KBM-7 (cell line): ENCODE results near the gene DENND4B.
A peak's percentile ranks its signal among the peaks of the same experiment; 100 is the strongest.
"Not testable (repeated sequence)": the region's sequence is repeated elsewhere in the genome, so short reads cannot be mapped to it uniquely, and the experiment has no call there.

Experiments
- DNase-seq: peaks from one replicate; pipeline ENCODE4 v3.0.0-alpha.2; 2015
- in situ Hi-C: fragments of 300-500 bp; cut with MboI; formaldehyde crosslinking; loops from 2 replicates; pipeline ENCODE4 v1.14.3; 2020; ENCODE audit warnings: low sequenced_read_pairs, low pct_unique_long_range_greater_than_20kb, mixed read lengths

Gene DENND4B, protein sequence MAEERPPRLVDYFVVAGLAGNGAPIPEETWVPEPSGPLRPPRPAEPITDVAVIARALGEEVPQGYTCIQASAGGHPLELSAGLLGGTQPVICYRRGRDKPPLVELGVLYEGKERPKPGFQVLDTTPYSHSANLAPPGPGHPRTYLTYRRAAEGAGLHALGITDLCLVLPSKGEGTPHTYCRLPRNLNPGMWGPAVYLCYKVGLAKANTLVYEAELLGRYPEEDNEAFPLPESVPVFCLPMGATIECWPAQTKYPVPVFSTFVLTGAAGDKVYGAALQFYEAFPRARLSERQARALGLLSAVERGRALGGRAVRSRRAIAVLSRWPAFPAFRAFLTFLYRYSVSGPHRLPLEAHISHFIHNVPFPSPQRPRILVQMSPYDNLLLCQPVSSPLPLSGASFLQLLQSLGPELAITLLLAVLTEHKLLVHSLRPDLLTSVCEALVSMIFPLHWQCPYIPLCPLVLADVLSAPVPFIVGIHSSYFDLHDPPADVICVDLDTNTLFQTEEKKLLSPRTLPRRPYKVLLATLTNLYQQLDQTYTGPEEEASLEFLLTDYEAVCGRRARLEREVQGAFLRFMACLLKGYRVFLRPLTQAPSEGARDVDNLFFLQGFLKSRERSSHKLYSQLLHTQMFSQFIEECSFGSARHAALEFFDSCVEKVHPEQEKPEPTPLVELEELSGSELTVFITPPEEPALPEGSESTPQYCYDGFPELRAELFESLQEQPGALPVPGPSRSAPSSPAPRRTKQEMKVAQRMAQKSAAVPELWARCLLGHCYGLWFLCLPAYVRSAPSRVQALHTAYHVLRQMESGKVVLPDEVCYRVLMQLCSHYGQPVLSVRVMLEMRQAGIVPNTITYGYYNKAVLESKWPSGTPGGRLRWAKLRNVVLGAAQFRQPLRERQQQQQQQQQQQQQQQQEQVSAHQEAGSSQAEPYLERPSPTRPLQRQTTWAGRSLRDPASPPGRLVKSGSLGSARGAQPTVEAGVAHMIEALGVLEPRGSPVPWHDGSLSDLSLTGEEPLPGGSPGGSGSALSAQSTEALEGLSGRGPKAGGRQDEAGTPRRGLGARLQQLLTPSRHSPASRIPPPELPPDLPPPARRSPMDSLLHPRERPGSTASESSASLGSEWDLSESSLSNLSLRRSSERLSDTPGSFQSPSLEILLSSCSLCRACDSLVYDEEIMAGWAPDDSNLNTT (N-terminal part only)

DNA sequence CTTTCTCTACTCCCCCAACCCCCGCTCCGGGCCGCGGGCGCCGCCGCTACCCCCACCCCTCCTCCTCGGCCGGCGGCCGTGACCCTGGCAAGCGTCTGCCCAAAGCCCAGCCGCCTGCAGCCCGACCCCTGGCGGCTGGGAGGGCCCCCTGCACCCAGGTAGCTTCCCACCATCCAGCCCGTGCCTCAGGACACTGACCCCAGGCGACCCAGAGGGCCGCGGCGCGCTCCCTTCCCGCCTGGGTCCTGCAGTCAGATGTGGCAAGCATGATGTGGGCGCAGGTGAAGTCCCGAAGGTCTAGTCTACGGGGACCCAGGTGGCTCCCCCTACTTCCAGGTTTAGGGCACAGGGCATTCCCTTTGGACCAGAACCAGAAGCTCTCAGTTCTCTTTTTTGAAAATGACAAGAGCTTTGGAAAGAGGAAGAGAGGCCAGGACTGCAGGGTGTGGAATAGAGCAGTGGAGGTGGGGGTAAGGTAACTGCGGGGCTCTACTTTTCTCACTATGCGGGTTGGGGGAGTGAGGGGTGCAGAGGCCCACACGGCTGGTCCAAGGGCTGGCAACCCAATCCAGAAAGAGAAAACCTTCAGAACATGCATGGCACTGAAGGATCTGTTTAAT is at the start of gene DENND4B:
Gene DENND4B, minus strand, starts transcription at position 97 of the 620 bp plus-strand sequence. CDS start 2,344 bp downstream, outside the sequence.
- in situ Hi-C loops: no loop called here
- DNase-seq: peak; percentile 90

DNA sequence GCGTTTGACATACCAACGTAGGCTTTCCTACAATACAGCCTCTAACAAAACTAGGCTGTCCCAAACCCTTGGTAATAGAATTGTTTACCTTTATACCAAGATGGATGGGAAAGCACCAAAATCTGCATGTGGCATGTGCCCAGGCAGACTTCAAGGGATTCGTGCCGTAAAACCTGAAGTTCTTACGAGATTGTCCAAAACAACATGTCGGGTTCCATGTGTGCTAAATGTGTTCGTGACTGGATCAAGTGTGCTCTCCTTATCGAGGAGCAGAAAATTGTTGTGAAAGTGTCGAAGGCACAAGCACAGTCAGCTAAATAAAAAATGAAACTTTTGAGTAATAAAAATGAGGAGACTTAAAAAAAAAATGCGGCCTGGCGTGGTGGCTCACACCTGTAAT is 49.1 kb upstream of the DENND4B start:
- DNase-seq: no peak
- in situ Hi-C loops: no loop called here

DNA sequence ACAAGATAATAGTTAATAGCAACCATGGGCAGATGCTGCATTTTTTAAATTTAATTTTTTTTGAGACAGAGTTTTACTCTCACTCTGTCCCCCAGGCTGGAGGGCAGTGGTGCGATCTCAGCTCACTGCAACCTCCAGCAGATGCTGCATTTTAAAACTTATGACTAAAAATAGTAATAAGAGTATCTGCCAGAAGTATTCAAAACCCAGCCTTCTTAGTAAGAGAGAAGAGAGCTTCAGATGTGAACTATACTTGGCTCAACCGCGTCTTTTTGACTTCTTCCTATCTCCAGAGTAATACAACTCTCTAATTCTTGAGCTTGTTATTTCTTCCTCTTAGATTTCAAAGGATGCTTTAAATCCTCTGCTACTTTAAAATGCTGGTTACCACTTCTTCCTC is 48.7 kb upstream of the DENND4B start:
- in situ Hi-C loops: no loop called here
- no peak for DNase-seq

DNA sequence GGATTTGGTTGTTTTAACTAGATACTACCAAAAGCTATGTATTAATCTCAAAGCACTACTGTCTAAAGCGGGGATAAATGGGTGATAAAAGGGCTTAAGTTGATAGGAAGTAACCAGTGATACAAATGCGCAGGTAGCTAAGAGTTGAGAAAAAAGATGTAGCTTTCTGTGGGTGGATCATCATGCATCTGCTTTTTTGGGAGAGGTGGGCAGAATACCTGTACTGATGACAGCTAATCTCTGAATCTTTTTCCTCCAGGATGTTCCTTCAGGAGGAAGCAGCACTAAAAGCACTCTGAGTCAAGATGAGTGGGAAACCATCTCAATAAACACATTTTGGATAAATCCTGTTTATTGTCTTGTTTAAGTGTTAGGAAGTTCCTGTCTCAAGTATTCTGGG is 45.3 kb upstream of the DENND4B start:
- no peak for DNase-seq
- in situ Hi-C loops: no loop called here

DNA sequence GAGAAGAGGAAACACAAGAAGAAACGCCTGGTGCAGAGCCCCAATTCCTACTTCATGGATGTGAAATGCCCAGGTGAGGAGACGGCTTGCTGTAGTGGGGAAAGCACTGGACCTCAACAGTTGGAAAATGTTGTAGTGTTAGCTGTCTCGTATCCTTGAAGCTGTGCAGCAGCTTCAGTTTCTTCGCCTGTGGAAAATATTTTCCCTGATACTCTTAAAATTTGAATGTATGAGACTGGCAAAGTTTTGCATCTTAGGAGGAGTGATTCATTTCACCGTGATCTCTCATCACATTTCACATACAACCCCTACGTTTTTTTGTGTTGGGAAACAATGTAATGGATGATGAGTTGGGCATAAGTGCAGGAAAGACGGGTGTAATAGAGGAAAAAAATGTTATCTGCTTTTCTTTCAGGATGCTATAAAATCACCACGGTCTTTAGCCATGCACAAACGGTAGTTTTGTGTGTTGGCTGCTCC is 44.7 kb upstream of the DENND4B start:
- DNase-seq: no peak
- in situ Hi-C loops: no loop called here

DNA sequence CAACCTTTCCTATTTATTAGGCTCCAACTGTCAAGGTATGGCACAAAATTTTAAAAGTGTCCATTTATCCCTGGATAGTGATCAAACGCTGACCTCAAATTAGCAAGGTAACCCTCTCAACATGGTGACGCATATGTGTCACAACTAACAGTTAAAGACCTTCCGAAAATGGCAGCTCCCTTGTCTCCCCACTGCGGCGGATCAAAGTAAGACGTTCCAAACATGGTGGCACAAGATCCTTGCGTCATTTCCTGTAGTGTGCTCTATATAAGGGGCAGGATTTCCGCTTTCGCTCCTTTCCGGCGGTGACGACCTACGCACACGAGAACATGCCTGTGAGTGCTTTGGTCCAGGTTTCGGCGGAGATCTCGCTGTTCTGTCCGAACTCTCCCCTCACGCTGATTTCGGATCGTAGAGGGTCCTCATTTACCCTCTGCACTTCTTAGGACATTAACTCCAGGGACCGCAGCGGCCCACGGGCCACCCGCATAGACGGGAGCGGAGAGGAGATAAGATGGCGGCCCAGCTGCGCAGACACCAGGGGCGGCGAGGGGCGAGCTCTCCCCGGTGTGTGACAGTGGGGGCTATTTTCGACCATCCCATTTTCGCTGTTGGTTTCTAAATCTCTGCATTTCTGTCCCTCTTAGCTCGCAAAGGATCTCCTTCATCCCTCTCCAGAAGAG is 44.1 kb upstream of the DENND4B start, which contains the start of gene RPS27:
Gene RPS27, plus strand, starts transcription at position 295 of the 683 bp plus-strand sequence. Its CDS starts 35 bp downstream, at position 330.
- in situ Hi-C loops: no loop called here
- DNase-seq: peak; percentile 94

DNA sequence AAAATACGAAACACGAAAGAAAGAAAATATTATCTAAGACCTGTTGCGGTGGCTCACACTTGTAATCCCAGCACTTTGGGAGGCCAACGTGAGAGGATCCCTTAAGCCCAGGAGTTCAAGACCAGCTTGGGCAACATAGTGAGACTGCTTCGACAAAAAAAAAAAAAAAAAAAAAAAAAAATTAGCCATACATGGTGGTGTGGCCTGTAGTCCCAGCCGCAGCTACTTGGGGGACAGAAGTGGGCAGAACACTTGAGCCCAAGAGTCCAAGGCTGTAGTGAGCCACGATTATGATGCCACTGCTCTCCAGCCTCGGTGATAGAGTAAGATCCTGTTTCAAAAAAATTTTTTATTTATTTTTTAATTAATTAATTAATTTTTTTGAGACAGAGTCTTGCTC is 41.1 kb upstream of the DENND4B start:
- DNase-seq: no peak
- in situ Hi-C loops: no loop called here

DNA sequence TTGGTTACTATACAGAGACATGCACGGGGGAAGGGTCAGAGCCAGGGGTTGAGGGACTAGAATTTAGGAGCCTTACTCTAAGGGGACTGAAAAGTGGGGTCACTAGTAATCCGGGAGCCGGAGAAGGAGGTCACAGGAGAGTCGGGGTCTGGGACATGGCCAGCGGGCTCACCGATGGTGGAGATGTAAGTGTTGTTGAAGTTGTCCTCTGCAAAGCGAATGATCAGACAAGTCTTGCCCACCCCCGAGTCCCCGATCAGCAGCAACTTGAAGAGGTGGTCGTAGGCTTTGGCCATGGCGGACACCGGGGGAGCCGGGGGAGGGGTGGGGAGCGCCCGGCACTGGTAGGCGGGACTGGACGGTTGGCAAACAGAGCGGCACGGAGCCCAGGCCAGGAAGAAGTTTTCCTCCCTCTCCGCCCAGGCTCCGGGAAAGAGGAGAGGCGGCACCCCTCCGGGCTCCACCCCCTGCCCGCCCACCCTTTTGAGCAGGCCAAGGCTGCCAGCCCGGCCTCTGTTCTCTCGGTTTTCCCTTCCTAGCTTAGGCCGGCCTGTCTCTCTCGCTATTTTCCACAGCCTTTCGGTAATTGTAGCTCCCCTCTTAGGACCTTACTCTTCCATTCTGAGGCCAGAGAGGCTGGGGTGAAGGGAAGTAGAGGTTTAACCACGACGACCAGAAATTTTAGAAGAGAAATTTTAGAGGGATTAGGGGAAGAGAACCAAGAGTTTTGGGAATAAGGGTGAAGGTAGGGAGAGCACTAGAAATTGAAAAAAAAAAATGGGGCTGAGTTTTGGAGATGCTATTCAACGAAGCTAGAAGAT is 39.6 kb upstream of the DENND4B start, which contains the start of gene RAB13:
Gene RAB13, minus strand, starts transcription at position 399 of the 821 bp plus-strand sequence. Its CDS starts 103 bp downstream, at position 296.
- in situ Hi-C loops: no loop called here
- DNase-seq: peak; percentile 63

DNA sequence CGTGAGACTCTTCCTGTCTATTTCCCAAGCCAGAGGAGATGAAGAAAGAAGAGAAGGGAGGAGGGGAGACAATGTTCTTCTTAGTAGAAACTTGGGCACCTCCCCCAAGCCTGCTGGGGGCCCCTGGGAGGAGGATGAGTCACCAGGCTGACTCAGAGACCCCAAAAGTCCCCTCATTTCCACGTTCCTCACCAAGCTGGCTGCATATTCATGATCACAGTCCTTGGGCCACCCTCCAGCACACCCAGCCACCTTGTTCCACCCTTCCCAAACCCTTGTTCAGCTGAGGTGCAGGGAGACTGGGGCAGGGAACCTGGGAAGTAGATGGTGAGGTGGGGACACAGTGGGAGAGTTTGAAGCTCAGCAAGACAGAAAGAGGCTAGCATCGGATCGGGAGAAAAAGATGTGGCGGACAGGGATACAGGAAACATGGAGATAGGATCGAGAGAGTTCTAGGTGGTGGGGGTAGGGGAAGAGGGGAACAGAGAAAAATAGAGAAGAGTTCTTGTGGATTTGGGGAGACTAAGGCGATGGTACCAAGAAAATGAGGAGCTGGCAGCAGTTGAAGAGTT is 38.9 kb upstream of the DENND4B start:
- DNase-seq: no peak
- in situ Hi-C loops: no loop called here

DNA sequence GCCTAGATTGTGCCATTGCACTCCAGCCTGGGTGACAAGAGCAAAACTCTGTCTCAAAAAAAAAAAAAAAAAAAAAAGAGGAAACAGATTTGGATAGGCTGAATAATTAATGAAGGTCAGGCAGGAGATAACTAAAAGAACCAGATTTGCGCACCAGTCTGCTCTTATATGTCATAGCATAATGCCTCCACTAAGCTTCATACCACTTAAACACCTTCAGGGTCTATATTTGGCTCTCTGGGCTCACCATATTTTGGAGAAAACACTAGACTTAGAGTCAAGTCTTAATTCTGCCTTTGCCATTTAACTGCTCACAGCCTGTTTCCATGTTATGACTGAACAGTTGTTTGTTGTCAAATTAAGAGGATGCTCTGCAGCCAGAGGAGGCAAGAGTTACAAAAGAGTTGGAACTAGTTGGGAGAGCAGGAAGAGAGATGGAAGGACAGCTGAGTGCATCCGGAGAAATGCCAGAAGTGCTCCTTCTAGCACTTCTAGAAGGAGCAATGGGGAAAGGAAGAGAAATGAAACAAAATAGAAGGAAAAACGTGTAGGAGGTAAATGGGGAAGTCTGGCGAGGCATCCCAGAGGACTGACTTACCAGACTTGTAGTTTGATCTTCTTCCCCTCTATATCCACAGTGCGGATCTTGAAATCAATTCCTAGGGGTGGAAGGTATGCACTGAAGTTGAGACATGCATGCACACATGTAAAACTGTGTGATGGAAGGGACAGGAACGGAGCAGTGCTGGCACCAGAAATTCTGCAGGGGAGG is 37.8 kb upstream of the DENND4B start:
- no peak for DNase-seq
- in situ Hi-C loops: no loop called here

DNA sequence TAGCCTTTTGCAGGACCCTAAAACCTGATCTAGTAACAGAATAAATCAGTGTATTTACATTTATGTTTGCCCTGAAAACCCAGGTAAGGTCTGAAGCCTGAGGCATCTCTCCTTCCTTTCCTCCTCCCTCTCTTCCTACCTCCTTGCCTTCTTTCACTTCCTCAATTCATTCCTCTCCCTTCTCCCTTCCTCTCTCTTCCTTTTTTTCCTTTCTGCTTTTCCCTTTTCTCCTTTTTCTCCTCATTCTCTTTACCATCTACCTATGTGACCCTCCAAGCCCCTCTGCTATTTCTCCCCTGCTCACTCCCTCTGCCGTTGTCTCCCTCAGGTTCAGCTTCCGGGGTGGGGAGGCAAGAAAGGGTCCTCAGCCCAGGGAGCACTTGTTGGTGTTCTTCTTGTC is 35.2 kb upstream of the DENND4B start:
- DNase-seq, in situ Hi-C loops: not testable (repeated sequence)

DNA sequence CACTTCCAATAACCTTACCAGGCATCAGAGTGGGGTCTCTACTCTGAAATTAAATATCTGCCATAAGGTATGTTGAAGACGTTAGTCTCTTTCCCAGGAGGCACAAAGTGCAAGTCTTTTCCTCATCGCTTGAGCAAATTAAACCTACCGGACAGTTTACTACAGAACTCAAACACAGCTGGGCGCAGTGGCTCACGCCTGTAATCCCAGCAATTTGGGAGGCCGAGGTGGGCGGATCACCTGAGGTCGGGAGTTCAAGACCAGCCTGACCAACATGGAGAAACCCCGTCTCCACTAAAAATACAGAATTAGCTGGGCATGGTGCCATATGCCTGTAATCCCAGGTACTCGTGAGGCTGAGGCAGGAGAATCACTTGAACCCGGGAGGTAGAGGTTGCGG is 32.6 kb upstream of the DENND4B start:
- in situ Hi-C loops, DNase-seq: not testable (repeated sequence)

DNA sequence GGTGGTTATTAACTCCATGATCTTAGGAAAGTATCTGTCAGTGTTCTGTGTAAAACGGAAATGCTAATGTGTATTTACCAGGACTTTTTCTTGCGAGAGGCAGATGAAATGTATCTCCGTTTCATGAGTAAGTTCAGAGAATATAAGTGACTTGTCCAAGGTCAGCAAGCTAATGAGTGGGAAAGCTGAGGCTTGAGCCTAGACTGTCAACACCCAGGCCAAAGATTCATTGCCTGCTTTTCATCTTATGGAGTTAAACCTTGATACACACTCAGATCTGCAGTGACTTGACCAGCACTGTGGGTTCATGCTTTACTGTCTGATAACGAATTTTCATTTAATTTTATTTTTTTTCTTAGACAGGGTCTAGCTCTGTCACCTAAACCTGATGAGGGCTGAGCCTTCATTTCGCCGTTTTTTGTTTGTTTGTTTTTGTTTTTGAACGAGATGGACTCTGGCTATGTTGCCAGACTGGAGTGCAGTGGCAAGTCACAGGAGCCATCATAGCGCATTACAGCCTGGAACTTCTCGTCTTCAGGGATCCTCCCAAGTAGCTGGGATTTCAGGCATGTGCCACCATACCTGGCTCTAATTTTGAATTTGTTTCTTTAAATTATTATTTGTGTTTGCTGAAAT is 31.9 kb upstream of the DENND4B start:
- in situ Hi-C loops: no loop called here
- DNase-seq: no peak

DNA sequence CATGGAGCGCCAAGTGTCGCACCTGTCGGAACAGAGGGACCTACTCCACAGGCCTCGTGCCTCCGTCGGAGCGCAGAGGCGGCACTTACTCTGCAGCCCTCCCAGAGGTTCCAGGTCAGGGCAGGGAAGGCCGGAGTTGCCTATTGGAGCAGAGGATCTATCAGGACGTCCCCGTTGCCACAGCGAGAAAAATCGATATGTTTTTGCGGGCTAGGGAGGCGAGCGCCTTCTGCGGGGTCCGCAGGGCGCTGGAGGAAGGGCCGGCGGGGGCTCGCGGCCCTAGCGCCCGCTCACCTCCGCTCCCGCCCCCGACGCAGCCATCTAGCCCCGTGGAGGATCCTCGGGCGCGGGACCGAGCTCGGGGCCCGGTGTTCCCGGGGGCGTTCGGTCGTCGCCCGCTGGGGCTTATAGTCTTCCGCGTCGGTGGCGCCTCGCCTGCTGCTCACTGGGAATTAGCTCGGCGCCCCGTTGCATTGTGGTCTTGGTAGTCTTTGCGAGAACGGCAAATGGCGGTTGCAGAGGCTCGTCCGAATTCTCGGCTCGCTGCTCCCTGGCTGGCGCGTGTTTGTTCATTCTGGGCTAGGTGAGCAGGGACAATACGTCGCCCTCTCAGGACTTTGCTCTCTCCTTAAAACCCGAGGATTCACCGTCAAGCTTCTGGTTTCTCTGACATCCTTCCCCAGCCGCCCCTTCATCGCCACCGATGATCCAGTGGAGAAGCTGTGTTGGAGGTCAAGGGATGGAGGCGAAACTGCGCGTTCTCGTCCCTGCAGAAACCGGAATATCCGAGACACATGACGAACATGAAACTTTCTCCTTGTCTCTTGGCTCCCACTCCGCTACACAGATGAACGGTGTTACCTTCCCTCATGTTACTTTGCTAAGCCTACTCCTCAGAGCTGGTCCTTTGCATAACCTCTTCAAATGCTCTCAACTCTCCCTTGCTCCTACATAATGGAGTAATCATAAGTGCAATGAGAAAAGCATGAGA is 31.0 kb upstream of the DENND4B start, which contains the start of gene JTB:
Gene JTB, minus strand, starts transcription at position 425 of the 991 bp plus-strand sequence. Its CDS starts 422 bp downstream, at position 3.
- peak; percentile 85 for DNase-seq
- in situ Hi-C loops: no loop called here

DNA sequence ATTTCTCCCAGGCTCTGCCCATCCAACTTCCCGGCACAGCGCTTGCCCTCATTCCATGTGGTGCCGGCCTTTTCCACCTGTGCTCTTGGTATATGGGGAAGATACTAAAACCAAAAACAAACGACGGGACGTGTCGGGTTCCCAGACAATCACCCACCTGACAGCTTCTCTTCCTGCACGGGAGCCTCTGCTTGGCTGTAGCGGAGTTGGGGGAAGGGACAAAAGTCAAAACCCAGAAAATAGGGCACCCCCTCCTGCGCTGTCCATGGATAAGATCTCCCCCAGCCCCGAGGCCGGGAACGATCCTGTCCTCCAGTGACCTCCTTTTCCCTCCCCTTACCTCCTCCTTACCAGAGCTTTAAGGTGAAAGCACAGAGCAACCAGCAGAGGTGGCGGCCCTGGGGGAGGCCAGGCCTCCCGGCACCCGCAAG is 30.3 kb upstream of the DENND4B start:
- no peak for DNase-seq
- in situ Hi-C loops: no loop called here
